ENCODE data around the gene PARD3. TPM values are rescaled to one million over a fixed set of nuclear protein-coding genes. Genes with fewer than 3 reads are reported as not detected.

Gene PARD3
- total RNA-seq, 2 donors from 2014 or later, result 41.7 to 48.8 TPM

DNA sequence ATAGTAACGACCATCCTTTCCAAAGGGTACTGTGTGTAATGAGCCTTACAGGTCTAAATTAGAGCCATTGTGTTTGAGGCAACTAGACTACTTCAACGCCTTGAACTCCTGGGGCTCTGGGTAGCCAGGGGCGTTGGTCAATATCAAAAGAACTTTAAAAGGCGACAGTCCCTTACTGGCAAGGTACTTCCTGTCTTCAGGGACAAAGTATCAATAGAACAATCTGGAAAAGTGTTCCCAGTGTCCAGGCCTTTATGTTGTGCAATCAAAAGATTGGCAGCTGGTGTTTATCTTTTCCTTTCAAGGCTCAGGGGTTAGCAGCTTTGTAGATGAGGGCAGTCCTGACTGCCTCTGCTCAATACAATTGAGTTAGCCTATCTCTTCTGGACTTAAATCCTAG lies 284.3 kb downstream of the PARD3 start:
- Histone ChIP-seq H3K9ac (ENCODE audit: low read depth in 2 of 2, low read length in 2 of 2) (no peak overlapping the region), H3K4me1 (no peaks in the 10 kb centered on the region), H3K4me3 (no peak overlapping the region), H3K27ac (no peak overlapping the region), H3K27me3 (no peaks in the 10 kb centered on the region), H3K36me3 (no peaks in the 10 kb centered on the region), H3K9me3 (no peaks in the 10 kb centered on the region)
- intact Hi-C loops (cut with DNase I), result no loop called here
- no peak for DNase-seq
- TF ChIP-seq, protein P1, sequence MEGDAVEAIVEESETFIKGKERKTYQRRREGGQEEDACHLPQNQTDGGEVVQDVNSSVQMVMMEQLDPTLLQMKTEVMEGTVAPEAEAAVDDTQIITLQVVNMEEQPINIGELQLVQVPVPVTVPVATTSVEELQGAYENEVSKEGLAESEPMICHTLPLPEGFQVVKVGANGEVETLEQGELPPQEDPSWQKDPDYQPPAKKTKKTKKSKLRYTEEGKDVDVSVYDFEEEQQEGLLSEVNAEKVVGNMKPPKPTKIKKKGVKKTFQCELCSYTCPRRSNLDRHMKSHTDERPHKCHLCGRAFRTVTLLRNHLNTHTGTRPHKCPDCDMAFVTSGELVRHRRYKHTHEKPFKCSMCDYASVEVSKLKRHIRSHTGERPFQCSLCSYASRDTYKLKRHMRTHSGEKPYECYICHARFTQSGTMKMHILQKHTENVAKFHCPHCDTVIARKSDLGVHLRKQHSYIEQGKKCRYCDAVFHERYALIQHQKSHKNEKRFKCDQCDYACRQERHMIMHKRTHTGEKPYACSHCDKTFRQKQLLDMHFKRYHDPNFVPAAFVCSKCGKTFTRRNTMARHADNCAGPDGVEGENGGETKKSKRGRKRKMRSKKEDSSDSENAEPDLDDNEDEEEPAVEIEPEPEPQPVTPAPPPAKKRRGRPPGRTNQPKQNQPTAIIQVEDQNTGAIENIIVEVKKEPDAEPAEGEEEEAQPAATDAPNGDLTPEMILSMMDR (IDR thresholded peaks at IDR 0.05), result no peak

DNA sequence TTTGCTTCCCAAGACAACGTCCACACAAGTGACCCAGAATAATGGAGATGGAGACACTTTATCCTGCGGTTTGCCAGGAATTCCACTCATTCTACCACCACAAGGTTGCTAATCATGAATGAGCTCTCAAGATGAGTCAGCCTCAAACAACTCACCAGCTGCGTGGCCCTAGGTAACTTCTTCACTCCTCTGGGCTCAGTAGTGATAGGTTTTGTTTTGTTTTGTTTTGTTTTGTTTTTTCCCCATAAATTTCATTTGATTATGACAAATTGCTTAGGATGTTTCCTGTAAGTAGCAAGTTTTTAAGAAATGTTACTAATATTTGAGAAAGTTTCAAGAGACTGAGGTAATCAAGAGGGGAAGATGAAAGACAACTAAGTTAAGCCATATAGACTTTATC lies 286.8 kb downstream of the PARD3 start:
- intact Hi-C loops (cut with DNase I), result loop anchor here (5.0 kb wide), 1 partner anchor 104 kb away; no protein-coding TSS in a partner anchor
- TF ChIP-seq, protein P1 (IDR thresholded peaks at IDR 0.05), result no peak

DNA sequence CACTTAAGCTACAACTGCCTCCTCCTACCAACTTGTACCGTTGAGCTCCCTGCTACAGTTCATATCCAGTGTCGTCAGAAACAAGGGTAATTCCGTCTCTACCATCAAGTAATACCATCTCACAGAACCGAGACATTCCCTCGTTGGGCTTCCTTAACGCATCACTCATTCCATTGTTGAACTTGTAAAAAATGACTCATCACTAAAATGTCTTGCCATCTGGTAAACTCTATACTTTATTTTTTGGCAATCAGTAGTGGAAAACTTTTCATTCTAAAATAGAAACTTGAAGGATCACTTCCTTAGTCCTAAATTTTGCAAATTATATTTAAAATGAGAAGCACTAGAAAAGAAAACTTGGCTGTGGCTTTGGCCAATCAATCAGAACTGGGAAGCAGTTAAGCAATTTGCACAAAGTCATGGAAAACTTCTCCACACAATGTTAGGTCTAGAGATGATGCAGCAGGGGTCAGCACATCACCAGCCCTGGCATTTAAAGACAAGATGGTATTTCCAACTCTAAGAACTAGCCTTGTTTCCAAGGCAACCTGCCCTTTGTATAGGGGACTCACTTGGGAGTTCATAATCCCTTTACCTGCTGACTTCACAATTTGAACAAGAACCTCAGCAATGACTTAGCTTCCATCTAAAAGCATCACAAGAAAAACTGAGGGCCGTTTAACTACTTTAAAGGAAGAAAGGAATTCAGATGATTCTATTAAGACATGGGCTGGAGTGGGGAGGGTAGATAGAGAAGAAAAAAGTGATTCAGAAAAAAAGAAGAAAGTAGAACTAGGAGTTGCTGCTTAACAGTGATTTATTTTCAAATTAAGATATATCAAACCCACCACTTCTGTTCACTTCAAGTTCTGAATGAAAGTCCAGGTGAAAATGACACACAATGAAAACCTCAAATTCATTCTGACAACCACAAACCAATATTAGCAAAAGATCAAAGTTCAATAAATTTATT lies 288.1 kb downstream of the PARD3 start:
- H3K9ac ChIP-seq (ENCODE audit: low read depth in 2 of 2, low read length in 2 of 2), result no peak overlapping the region
- peak overlapping the region; percentile 24 for H3K27ac ChIP-seq
- no peaks in the 10 kb centered on the region for H3K9me3 ChIP-seq
- no peaks in the 10 kb centered on the region for H3K27me3 ChIP-seq
- DNase-seq, result no peak
- no peaks in the 10 kb centered on the region for H3K4me1 ChIP-seq
- H3K36me3 ChIP-seq, result no peaks in the 10 kb centered on the region
- no peak overlapping the region for H3K4me3 ChIP-seq
- TF ChIP-seq, protein P1 (IDR thresholded peaks at IDR 0.05), result no peak
- intact Hi-C loops (cut with DNase I), result loop anchor here (5.0 kb wide), 1 partner anchor 105 kb away; no protein-coding TSS in a partner anchor

More for the DNA sequence above, 286.8 kb downstream of the PARD3 start:
- Histone ChIP-seq H3K9ac (ENCODE audit: low read depth in 2 of 2, low read length in 2 of 2) (no peak overlapping the region), H3K36me3 (no peaks in the 10 kb centered on the region), H3K9me3 (no peaks in the 10 kb centered on the region), H3K4me3 (no peak overlapping the region), H3K27me3 (no peaks in the 10 kb centered on the region), H3K4me1 (no peaks in the 10 kb centered on the region), H3K27ac (no peak overlapping the region)
- no peak for DNase-seq

DNA sequence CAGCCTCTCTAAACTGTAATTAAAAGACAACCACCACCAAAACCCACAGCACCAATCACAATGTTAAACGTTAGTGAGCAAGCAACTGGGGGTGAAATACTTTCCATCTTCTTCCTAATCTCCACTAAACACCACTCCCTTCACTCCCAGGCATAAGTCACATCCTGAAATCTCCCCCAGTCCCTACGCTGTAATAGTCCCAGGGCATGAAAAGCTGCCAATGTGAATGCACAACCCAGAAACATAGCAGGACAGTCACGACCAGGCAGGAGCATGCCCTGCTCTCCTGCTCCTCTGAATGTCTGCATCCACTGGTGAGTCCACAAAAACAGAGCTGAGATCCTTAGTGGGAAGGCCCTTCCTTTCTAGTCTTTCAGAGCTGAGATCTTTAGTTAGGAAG lies 288.9 kb downstream of the PARD3 start:
- intact Hi-C loops (cut with DNase I), result loop anchor here (5.0 kb wide), 1 partner anchor 106 kb away; no protein-coding TSS in a partner anchor
- H3K27me3 ChIP-seq, result no peaks in the 10 kb centered on the region
- no peak overlapping the region for H3K4me3 ChIP-seq
- TF ChIP-seq, protein P1 (IDR thresholded peaks at IDR 0.05), result no peak
- peak overlapping the region; percentile 24 for H3K27ac ChIP-seq
- no peaks in the 10 kb centered on the region for H3K36me3 ChIP-seq
- H3K9me3 ChIP-seq, result no peaks in the 10 kb centered on the region
- no peak for DNase-seq
- H3K4me1 ChIP-seq, result no peaks in the 10 kb centered on the region
- H3K9ac ChIP-seq (ENCODE audit: low read depth in 2 of 2, low read length in 2 of 2), result no peak overlapping the region

DNA sequence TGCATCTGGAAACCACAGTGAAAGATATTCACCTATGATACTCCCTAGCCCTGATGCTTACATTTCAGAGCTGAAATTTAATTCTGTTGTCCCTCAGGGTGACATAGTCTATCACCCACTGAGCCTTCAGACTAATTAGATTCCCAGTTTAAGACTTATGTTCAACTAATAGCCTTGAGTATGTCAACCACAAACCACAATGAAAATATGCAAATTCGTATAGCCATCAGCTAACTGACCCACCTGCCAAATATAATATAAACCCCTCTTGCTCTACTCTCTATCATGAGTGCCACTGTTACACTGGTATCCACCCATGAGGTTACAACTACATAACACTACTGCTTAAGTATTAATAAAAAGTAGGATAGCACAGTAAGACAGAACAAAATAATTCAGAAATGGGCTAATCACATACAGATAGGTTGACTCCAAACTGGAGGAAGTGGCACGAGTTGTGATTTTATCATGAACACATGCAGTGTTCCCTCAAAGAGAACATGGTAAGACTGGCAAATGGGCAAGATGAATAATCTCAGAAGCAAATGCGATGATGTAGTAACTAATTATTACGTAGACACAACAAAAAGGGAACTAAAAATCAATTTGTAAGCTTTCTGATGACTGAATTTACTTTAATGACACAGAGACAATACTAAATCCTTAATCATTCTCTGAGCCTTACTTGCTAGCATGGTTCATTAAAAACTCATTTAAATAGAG lies 290.6 kb downstream of the PARD3 start:
- Histone ChIP-seq H3K36me3 (no peaks in the 10 kb centered on the region), H3K27ac (no peak overlapping the region), H3K27me3 (no peaks in the 10 kb centered on the region), H3K9me3 (no peaks in the 10 kb centered on the region), H3K4me3 (no peak overlapping the region), H3K4me1 (no peaks in the 10 kb centered on the region), H3K9ac (ENCODE audit: low read depth in 2 of 2, low read length in 2 of 2) (no peak overlapping the region)
- TF ChIP-seq, protein P1 (IDR thresholded peaks at IDR 0.05), result no peak
- no peak for DNase-seq
- intact Hi-C loops (cut with DNase I), result loop anchor here (5.0 kb wide), 1 partner anchor 108 kb away; no protein-coding TSS in a partner anchor

Data from colonic mucosa (tissue), 4 donors.